ENCODE results near the gene ACTL7A.

DNA sequence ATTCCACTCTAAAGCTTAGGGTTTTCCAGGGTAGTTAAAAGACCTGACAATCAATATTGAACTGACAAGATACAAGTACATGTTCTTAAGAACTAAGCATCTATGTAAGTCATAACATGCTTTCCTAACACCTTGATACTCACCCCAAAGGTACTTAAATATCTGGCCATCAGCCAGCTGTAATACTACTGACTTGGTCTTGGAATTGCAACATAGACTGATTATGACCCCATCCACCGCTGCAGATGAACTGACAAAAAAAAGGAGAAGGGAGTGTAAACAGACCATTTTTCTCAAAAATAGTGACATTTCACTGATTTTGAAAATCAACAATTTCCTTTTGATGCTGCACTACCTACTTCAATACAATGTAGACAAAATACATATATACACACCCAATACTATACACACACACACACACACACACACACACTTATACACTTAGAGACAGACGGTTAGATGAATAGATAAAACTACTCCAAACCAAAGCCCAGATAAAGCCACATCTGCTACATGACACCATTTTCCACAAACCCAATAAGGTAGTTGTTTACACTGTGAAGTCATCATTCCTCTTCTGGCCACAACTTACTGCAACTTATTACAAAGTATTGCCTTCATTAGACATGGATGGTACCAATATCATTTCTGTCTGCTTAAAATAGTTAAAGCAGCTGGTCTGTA lies 41.5 kb downstream of the ACTL7A start:
- no peak for TF ChIP-seq POLR2AphosphoS5 (IDR thresholded peaks at IDR 0.05; ENCODE audit: control insufficient read depth, insufficient read depth, low read depth, low read length)
- no peak for TF ChIP-seq KDM1A (IDR thresholded peaks at IDR 0.05)
- TF ChIP-seq, protein P1, sequence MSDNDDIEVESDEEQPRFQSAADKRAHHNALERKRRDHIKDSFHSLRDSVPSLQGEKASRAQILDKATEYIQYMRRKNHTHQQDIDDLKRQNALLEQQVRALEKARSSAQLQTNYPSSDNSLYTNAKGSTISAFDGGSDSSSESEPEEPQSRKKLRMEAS (CRISPR knock-in tag; IDR thresholded peaks at IDR 0.05) = no peak
- no peak for TF ChIP-seq BMI1 (IDR thresholded peaks at IDR 0.05; ENCODE audit: low read length)
- TF ChIP-seq NFATC3 (IDR thresholded peaks at IDR 0.05) = no peak
- TF ChIP-seq, protein P2, sequence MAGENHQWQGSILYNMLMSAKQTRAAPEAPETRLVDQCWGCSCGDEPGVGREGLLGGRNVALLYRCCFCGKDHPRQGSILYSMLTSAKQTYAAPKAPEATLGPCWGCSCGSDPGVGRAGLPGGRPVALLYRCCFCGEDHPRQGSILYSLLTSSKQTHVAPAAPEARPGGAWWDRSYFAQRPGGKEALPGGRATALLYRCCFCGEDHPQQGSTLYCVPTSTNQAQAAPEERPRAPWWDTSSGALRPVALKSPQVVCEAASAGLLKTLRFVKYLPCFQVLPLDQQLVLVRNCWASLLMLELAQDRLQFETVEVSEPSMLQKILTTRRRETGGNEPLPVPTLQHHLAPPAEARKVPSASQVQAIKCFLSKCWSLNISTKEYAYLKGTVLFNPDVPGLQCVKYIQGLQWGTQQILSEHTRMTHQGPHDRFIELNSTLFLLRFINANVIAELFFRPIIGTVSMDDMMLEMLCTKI (IDR thresholded peaks at IDR 0.05; ENCODE audit: partially characterized antibody) = no peak

Measured in K562 (cell line).